ENCODE measurements around the gene ENTPD8.

DNA sequence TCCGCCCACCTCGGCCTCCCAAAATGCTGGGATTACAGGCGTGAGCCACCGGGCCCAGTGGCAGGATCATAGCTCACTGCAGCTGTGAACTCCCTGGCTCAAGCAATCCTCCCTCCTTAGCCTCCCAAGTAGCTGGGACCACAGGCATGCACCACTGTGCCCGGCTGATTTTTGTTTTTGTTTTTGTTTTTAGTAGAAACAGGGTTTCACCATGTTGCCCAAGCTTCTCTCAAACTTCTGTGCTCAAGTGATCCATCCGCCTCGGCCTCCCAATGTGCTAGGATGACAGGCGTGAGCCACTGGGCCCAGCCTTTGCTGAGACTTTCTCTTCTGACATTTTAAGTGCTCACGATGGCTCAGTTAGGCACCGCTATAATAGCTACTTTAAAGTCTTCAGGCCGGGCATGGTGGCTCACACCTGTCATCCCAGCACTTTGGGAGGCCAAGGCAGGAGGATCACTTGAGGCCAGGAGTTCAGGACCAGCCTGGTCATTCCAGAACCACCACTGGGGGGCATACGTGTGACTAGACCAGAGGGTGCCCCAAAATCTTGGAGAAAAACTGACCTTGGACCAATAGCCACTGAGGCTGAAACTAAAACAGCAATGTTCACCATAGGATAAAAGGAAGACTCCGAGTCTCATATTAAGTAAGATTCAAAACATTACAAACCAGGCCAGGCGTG lies 3.1 kb upstream of the ENTPD8 start:
- TF ChIP-seq, protein P1, sequence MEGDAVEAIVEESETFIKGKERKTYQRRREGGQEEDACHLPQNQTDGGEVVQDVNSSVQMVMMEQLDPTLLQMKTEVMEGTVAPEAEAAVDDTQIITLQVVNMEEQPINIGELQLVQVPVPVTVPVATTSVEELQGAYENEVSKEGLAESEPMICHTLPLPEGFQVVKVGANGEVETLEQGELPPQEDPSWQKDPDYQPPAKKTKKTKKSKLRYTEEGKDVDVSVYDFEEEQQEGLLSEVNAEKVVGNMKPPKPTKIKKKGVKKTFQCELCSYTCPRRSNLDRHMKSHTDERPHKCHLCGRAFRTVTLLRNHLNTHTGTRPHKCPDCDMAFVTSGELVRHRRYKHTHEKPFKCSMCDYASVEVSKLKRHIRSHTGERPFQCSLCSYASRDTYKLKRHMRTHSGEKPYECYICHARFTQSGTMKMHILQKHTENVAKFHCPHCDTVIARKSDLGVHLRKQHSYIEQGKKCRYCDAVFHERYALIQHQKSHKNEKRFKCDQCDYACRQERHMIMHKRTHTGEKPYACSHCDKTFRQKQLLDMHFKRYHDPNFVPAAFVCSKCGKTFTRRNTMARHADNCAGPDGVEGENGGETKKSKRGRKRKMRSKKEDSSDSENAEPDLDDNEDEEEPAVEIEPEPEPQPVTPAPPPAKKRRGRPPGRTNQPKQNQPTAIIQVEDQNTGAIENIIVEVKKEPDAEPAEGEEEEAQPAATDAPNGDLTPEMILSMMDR (IDR thresholded peaks at IDR 0.05; ENCODE audit: poor library complexity), result no peak
- no peak for TF ChIP-seq EZH2 (IDR thresholded peaks at IDR 0.05; ENCODE audit: borderline replicate concordance)
- no peak for TF ChIP-seq EZH2phosphoT487 (IDR thresholded peaks at IDR 0.05; ENCODE audit: low read depth, severe bottlenecking, unreplicated experiment)

Measured in hepatocyte (in vitro differentiated cells).